ENCODE measurements around the gene OR3A2.
"Not testable (repeated sequence)": the region's sequence is repeated elsewhere in the genome, so short reads cannot be mapped to it uniquely, and the experiment has no call there.

Gene OR3A2

GRCh38 chr17:3398310-3398709, 12.2 kb upstream of the OR3A2 start, which contains the start of gene OR1E1:
Gene OR1E1 (minus strand): TSS chr17:3398410. CDS start chr17:3398410, 0 bp downstream.
- no peaks in the 10 kb centered on the region for H3K4me1 ChIP-seq (ENCODE audit: control insufficient read depth in 2 of 2, insufficient read depth in 2 of 2, low read length in 2 of 2)
- no peak within 1 kb of the TSS for H3K27ac ChIP-seq (ENCODE audit: low read depth in 2 of 2, low read length in 2 of 2)
- no peaks in the 10 kb centered on the region for H3K9me3 ChIP-seq (ENCODE audit: control insufficient read depth in 2 of 2, low read length in 2 of 2)
- no peaks in the 10 kb centered on the region for H3K27me3 ChIP-seq (ENCODE audit: control insufficient read depth in 2 of 2, insufficient read depth in 2 of 2, low read length in 2 of 2)
- H3K9ac ChIP-seq (ENCODE audit: low read depth in 1 of 2, low read length in 2 of 2): no peak within 1 kb of the TSS
- no peak within 1 kb of the TSS for H3K4me3 ChIP-seq (ENCODE audit: low read length in 2 of 2)
- H3K36me3 ChIP-seq (ENCODE audit: control insufficient read depth in 2 of 2, insufficient read depth in 2 of 2, low read length in 2 of 2): no peaks in the 10 kb centered on the region

GRCh38 chr17:3397801-3398200, 11.7 kb upstream of the OR3A2 start:
- H3K9me3 ChIP-seq (ENCODE audit: control insufficient read depth in 2 of 2, low read length in 2 of 2); H3K27me3 ChIP-seq (ENCODE audit: control insufficient read depth in 2 of 2, insufficient read depth in 2 of 2, low read length in 2 of 2); H3K4me3 ChIP-seq (ENCODE audit: low read length in 2 of 2); H3K9ac ChIP-seq (ENCODE audit: low read depth in 1 of 2, low read length in 2 of 2); H3K4me1 ChIP-seq (ENCODE audit: control insufficient read depth in 2 of 2, insufficient read depth in 2 of 2, low read length in 2 of 2); H3K27ac ChIP-seq (ENCODE audit: low read depth in 2 of 2, low read length in 2 of 2); H3K36me3 ChIP-seq (ENCODE audit: control insufficient read depth in 2 of 2, insufficient read depth in 2 of 2, low read length in 2 of 2): not testable (repeated sequence)

- Histone ChIP-seq H3K4me1 (ENCODE audit: control insufficient read depth in 2 of 2, insufficient read depth in 2 of 2, low read length in 2 of 2) (no peaks in the 10 kb centered on the region), H3K36me3 (ENCODE audit: control insufficient read depth in 2 of 2, insufficient read depth in 2 of 2, low read length in 2 of 2) (no peaks in the 10 kb centered on the region), H3K9me3 (ENCODE audit: control insufficient read depth in 2 of 2, low read length in 2 of 2) (no peaks in the 10 kb centered on the region), H3K4me3 (ENCODE audit: low read length in 2 of 2) (no peak overlapping the region), H3K27ac (ENCODE audit: low read depth in 2 of 2, low read length in 2 of 2) (no peak overlapping the region), H3K9ac (ENCODE audit: low read depth in 1 of 2, low read length in 2 of 2) (no peak overlapping the region), H3K27me3 (ENCODE audit: control insufficient read depth in 2 of 2, insufficient read depth in 2 of 2, low read length in 2 of 2) (peaks cover 0 to 1% of the 10 kb centered on the region in 2 donors)
Measured at GRCh38 chr17:3389791-3390190, 3.7 kb upstream of the OR3A2 start.

GRCh38 chr17:3381957-3382356, 4.2 kb downstream of the OR3A2 start:
- no peak overlapping the region for H3K4me3 ChIP-seq (ENCODE audit: low read length in 2 of 2)
- no peak overlapping the region for H3K9ac ChIP-seq (ENCODE audit: low read depth in 1 of 2, low read length in 2 of 2)
- H3K9me3 ChIP-seq (ENCODE audit: control insufficient read depth in 2 of 2, low read length in 2 of 2): no peaks in the 10 kb centered on the region
- H3K4me1 ChIP-seq (ENCODE audit: control insufficient read depth in 2 of 2, insufficient read depth in 2 of 2, low read length in 2 of 2): no peaks in the 10 kb centered on the region
- no peak overlapping the region for H3K27ac ChIP-seq (ENCODE audit: low read depth in 2 of 2, low read length in 2 of 2)
- no peaks in the 10 kb centered on the region for H3K36me3 ChIP-seq (ENCODE audit: control insufficient read depth in 2 of 2, insufficient read depth in 2 of 2, low read length in 2 of 2)
- peaks cover 0 to 9% of the 10 kb centered on the region in 2 donors for H3K27me3 ChIP-seq (ENCODE audit: control insufficient read depth in 2 of 2, insufficient read depth in 2 of 2, low read length in 2 of 2)

GRCh38 chr17:3378321-3378720, 7.8 kb downstream of the OR3A2 start:
- no peak overlapping the region for H3K9ac ChIP-seq (ENCODE audit: low read depth in 1 of 2, low read length in 2 of 2)
- no peaks in the 10 kb centered on the region for H3K36me3 ChIP-seq (ENCODE audit: control insufficient read depth in 2 of 2, insufficient read depth in 2 of 2, low read length in 2 of 2)
- H3K4me1 ChIP-seq (ENCODE audit: control insufficient read depth in 2 of 2, insufficient read depth in 2 of 2, low read length in 2 of 2): no peaks in the 10 kb centered on the region
- no peak overlapping the region for H3K4me3 ChIP-seq (ENCODE audit: low read length in 2 of 2)
- H3K9me3 ChIP-seq (ENCODE audit: control insufficient read depth in 2 of 2, low read length in 2 of 2): no peaks in the 10 kb centered on the region
- no peak overlapping the region for H3K27ac ChIP-seq (ENCODE audit: low read depth in 2 of 2, low read length in 2 of 2)
- peaks cover 0 to 7% of the 10 kb centered on the region in 2 donors for H3K27me3 ChIP-seq (ENCODE audit: control insufficient read depth in 2 of 2, insufficient read depth in 2 of 2, low read length in 2 of 2)

GRCh38 chr17:3371167-3371566, 14.9 kb downstream of the OR3A2 start:
- H3K4me3 ChIP-seq (ENCODE audit: low read length in 2 of 2); H3K9ac ChIP-seq (ENCODE audit: low read depth in 1 of 2, low read length in 2 of 2); H3K36me3 ChIP-seq (ENCODE audit: control insufficient read depth in 2 of 2, insufficient read depth in 2 of 2, low read length in 2 of 2); H3K27me3 ChIP-seq (ENCODE audit: control insufficient read depth in 2 of 2, insufficient read depth in 2 of 2, low read length in 2 of 2); H3K4me1 ChIP-seq (ENCODE audit: control insufficient read depth in 2 of 2, insufficient read depth in 2 of 2, low read length in 2 of 2); H3K9me3 ChIP-seq (ENCODE audit: control insufficient read depth in 2 of 2, low read length in 2 of 2); H3K27ac ChIP-seq (ENCODE audit: low read depth in 2 of 2, low read length in 2 of 2): not testable (repeated sequence)

- H3K27ac ChIP-seq (ENCODE audit: low read depth in 2 of 2, low read length in 2 of 2); H3K27me3 ChIP-seq (ENCODE audit: control insufficient read depth in 2 of 2, insufficient read depth in 2 of 2, low read length in 2 of 2); H3K36me3 ChIP-seq (ENCODE audit: control insufficient read depth in 2 of 2, insufficient read depth in 2 of 2, low read length in 2 of 2); H3K9ac ChIP-seq (ENCODE audit: low read depth in 1 of 2, low read length in 2 of 2); H3K9me3 ChIP-seq (ENCODE audit: control insufficient read depth in 2 of 2, low read length in 2 of 2); H3K4me3 ChIP-seq (ENCODE audit: low read length in 2 of 2); H3K4me1 ChIP-seq (ENCODE audit: control insufficient read depth in 2 of 2, insufficient read depth in 2 of 2, low read length in 2 of 2): not testable (repeated sequence)
Measured at GRCh38 chr17:3342782-3343181, 43.3 kb downstream of the OR3A2 start.

GRCh38 chr17:3335876-3336275, 50.2 kb downstream of the OR3A2 start:
- no peaks in the 10 kb centered on the region for H3K4me1 ChIP-seq (ENCODE audit: control insufficient read depth in 2 of 2, insufficient read depth in 2 of 2, low read length in 2 of 2)
- H3K27ac ChIP-seq (ENCODE audit: low read depth in 2 of 2, low read length in 2 of 2): no peak overlapping the region
- no peak overlapping the region for H3K4me3 ChIP-seq (ENCODE audit: low read length in 2 of 2)
- H3K9ac ChIP-seq (ENCODE audit: low read depth in 1 of 2, low read length in 2 of 2): no peak overlapping the region
- no peaks in the 10 kb centered on the region for H3K9me3 ChIP-seq (ENCODE audit: control insufficient read depth in 2 of 2, low read length in 2 of 2)
- H3K27me3 ChIP-seq (ENCODE audit: control insufficient read depth in 2 of 2, insufficient read depth in 2 of 2, low read length in 2 of 2): no peaks in the 10 kb centered on the region
- no peaks in the 10 kb centered on the region for H3K36me3 ChIP-seq (ENCODE audit: control insufficient read depth in 2 of 2, insufficient read depth in 2 of 2, low read length in 2 of 2)

- H3K36me3 ChIP-seq (ENCODE audit: control insufficient read depth in 2 of 2, insufficient read depth in 2 of 2, low read length in 2 of 2): no peaks in the 10 kb centered on the region
- no peaks in the 10 kb centered on the region for H3K27me3 ChIP-seq (ENCODE audit: control insufficient read depth in 2 of 2, insufficient read depth in 2 of 2, low read length in 2 of 2)
- H3K9me3 ChIP-seq (ENCODE audit: control insufficient read depth in 2 of 2, low read length in 2 of 2): no peaks in the 10 kb centered on the region
- H3K4me3 ChIP-seq (ENCODE audit: low read length in 2 of 2): no peak overlapping the region
- H3K9ac ChIP-seq (ENCODE audit: low read depth in 1 of 2, low read length in 2 of 2): no peak overlapping the region
- no peaks in the 10 kb centered on the region for H3K4me1 ChIP-seq (ENCODE audit: control insufficient read depth in 2 of 2, insufficient read depth in 2 of 2, low read length in 2 of 2)
- H3K27ac ChIP-seq (ENCODE audit: low read depth in 2 of 2, low read length in 2 of 2): no peak overlapping the region
Measured at GRCh38 chr17:3318336-3318735, 67.8 kb downstream of the OR3A2 start.

GRCh38 chr17:3316836-3317235, 69.3 kb downstream of the OR3A2 start:
- no peak overlapping the region for H3K9ac ChIP-seq (ENCODE audit: low read depth in 1 of 2, low read length in 2 of 2)
- H3K36me3 ChIP-seq (ENCODE audit: control insufficient read depth in 2 of 2, insufficient read depth in 2 of 2, low read length in 2 of 2): no peaks in the 10 kb centered on the region
- H3K4me1 ChIP-seq (ENCODE audit: control insufficient read depth in 2 of 2, insufficient read depth in 2 of 2, low read length in 2 of 2): no peaks in the 10 kb centered on the region
- no peak overlapping the region for H3K27ac ChIP-seq (ENCODE audit: low read depth in 2 of 2, low read length in 2 of 2)
- H3K9me3 ChIP-seq (ENCODE audit: control insufficient read depth in 2 of 2, low read length in 2 of 2): no peaks in the 10 kb centered on the region
- peaks cover 0 to 2% of the 10 kb centered on the region in 2 donors for H3K27me3 ChIP-seq (ENCODE audit: control insufficient read depth in 2 of 2, insufficient read depth in 2 of 2, low read length in 2 of 2)
- H3K4me3 ChIP-seq (ENCODE audit: low read length in 2 of 2): no peak overlapping the region

GRCh38 chr17:3308603-3309002, 77.5 kb downstream of the OR3A2 start:
- H3K27me3 ChIP-seq (ENCODE audit: control insufficient read depth in 2 of 2, insufficient read depth in 2 of 2, low read length in 2 of 2): peaks cover 0 to 2% of the 10 kb centered on the region in 2 donors
- no peaks in the 10 kb centered on the region for H3K4me1 ChIP-seq (ENCODE audit: control insufficient read depth in 2 of 2, insufficient read depth in 2 of 2, low read length in 2 of 2)
- H3K9ac ChIP-seq (ENCODE audit: low read depth in 1 of 2, low read length in 2 of 2): no peak overlapping the region
- H3K4me3 ChIP-seq (ENCODE audit: low read length in 2 of 2): no peak overlapping the region
- H3K27ac ChIP-seq (ENCODE audit: low read depth in 2 of 2, low read length in 2 of 2): no peak overlapping the region
- no peaks in the 10 kb centered on the region for H3K36me3 ChIP-seq (ENCODE audit: control insufficient read depth in 2 of 2, insufficient read depth in 2 of 2, low read length in 2 of 2)
- H3K9me3 ChIP-seq (ENCODE audit: control insufficient read depth in 2 of 2, low read length in 2 of 2): no peaks in the 10 kb centered on the region

Measured in mucosa of rectum (tissue), 2 donors.